Measurements from ENCODE around the gene TRPV2.

TRPV2 gene

GRCh38 chr17:16484445-16485175, 69.2 kb downstream of the TRPV2 start:
- no peak for ATAC-seq
- TF ChIP-seq CREB5 (CRISPR knock-in tag; IDR thresholded peaks at IDR 0.05; ENCODE audit: low read depth) (no peak), TSHZ2 (CRISPR knock-in tag; IDR thresholded peaks at IDR 0.05) (no peak), ZNF565 (CRISPR knock-in tag; conservative IDR thresholded peaks at IDR 0.05; ENCODE audit: low read depth) (no peak), OSR1 (CRISPR knock-in tag; IDR thresholded peaks at IDR 0.05) (no peak), CSRNP3 (CRISPR knock-in tag; IDR thresholded peaks at IDR 0.05) (no peak), CSDC2 (CRISPR knock-in tag; IDR thresholded peaks at IDR 0.05) (no peak), ISL1 (CRISPR knock-in tag; IDR thresholded peaks at IDR 0.05) (no peak), TOX (CRISPR knock-in tag; IDR thresholded peaks at IDR 0.05; ENCODE audit: borderline replicate concordance) (no peak), ARNTL (CRISPR knock-in tag; IDR thresholded peaks at IDR 0.05; ENCODE audit: borderline replicate concordance, low read depth) (no peak)
- TF ChIP-seq, protein P1, sequence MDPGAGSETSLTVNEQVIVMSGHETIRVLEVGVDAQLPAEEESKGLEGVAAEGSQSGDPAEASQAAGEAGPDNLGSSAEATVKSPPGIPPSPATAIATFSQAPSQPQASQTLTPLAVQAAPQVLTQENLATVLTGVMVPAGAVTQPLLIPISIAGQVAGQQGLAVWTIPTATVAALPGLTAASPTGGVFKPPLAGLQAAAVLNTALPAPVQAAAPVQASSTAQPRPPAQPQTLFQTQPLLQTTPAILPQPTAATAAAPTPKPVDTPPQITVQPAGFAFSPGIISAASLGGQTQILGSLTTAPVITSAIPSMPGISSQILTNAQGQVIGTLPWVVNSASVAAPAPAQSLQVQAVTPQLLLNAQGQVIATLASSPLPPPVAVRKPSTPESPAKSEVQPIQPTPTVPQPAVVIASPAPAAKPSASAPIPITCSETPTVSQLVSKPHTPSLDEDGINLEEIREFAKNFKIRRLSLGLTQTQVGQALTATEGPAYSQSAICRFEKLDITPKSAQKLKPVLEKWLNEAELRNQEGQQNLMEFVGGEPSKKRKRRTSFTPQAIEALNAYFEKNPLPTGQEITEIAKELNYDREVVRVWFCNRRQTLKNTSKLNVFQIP (CRISPR knock-in tag; IDR thresholded peaks at IDR 0.05; ENCODE audit: borderline replicate concordance, low read depth): no peak
